Activated T-helper 1 cell treated with anti-CD3 and anti-CD28 coated beads, Interleukin-12 subunit alpha, Interleukin-12 subunit beta, Interleukin-2, Interleukin-4 antibody, amounts not matched to agents 30 ng/mL and 10 ng/mL and 1 ng/mL, durations not matched to agents 14 hours and 24 hours and 36 hours (primary cell): Measurements from ENCODE around the gene SPATA13. TPM values are rescaled to one million over a fixed set of nuclear protein-coding genes. Genes with fewer than 3 reads are reported as not detected.
A peak's percentile ranks its signal among the peaks of the same experiment; 100 is the strongest.

Experiments
- DNase-seq: peaks from one replicate; pipeline ENCODE4 v3.0.0; 2021; ENCODE audit warnings: low spot score
- H3K27ac Mint-ChIP-seq: one replicate; pipeline ENCODE4 v1.8.0; 2021; ENCODE audit warnings: mild to moderate bottlenecking, mixed read lengths
- H3K27me3 Mint-ChIP-seq: one replicate; pipeline ENCODE4 v1.8.0; 2022; ENCODE audit warnings: mild to moderate bottlenecking, moderate library complexity, mixed read lengths; ENCODE audit not compliant: insufficient read depth
- H3K36me3 Mint-ChIP-seq: one replicate; pipeline ENCODE4 v1.8.0; 2021; ENCODE audit warnings: low read depth, mixed read lengths
- H3K4me1 Mint-ChIP-seq: one replicate; pipeline ENCODE4 v1.8.0; 2021; ENCODE audit warnings: low read depth, mixed read lengths
- H3K4me3 Mint-ChIP-seq: one replicate; pipeline ENCODE4 v1.8.0; 2021; ENCODE audit warnings: mild to moderate bottlenecking, moderate library complexity, mixed read lengths
- H3K9me3 Mint-ChIP-seq: one replicate; pipeline ENCODE4 v1.8.0; 2021; ENCODE audit warnings: mixed read lengths
- intact Hi-C: fragments of 100-400 bp; cut with micrococcal nuclease; formaldehyde crosslinking; loops from one replicate; pipeline ENCODE4 v1.15.1; 2024
- total RNA-seq: library from RNA; stranded (reverse); gene quantifications from 2 replicates; pipeline ENCODE4 v1.2.3, GENCODE V29; 2022

SPATA13 gene
- total RNA-seq, 1 donor from 2014 or later = 56.2 TPM

GRCh38 chr13:24146961-24147569, 13.5 kb upstream of the SPATA13 start:
- Mint-ChIP-seq H3K27ac (no peak overlapping the region), H3K36me3 (no peaks in the 10 kb centered on the region), H3K4me3 (no peak overlapping the region), H3K9me3 (no peaks in the 10 kb centered on the region), H3K4me1 (peaks cover 7% of the 10 kb centered on the region), H3K27me3 (peaks cover 19% of the 10 kb centered on the region)
- intact Hi-C loops = no loop called here
- no peak for DNase-seq

GRCh38 chr13:24147570-24147963, 13.0 kb upstream of the SPATA13 start:
- Mint-ChIP-seq H3K27ac (no peak overlapping the region), H3K4me3 (no peak overlapping the region), H3K4me1 (peaks cover 7% of the 10 kb centered on the region), H3K9me3 (no peaks in the 10 kb centered on the region), H3K27me3 (peaks cover 18% of the 10 kb centered on the region), H3K36me3 (no peaks in the 10 kb centered on the region)
- intact Hi-C loops = no loop called here
- DNase-seq = no peak

GRCh38 chr13:24148414-24149235, 11.9 kb upstream of the SPATA13 start:
- no peak for DNase-seq
- H3K27ac Mint-ChIP-seq = no peak overlapping the region
- peaks cover 12% of the 10 kb centered on the region for H3K27me3 Mint-ChIP-seq
- H3K9me3 Mint-ChIP-seq = no peaks in the 10 kb centered on the region
- intact Hi-C loops = no loop called here
- H3K4me1 Mint-ChIP-seq = peaks cover 7% of the 10 kb centered on the region
- H3K36me3 Mint-ChIP-seq = no peaks in the 10 kb centered on the region
- no peak overlapping the region for H3K4me3 Mint-ChIP-seq

GRCh38 chr13:24149246-24150032, 11.1 kb upstream of the SPATA13 start:
- H3K9me3 Mint-ChIP-seq = no peaks in the 10 kb centered on the region
- H3K27me3 Mint-ChIP-seq = peaks cover 10% of the 10 kb centered on the region
- no peak overlapping the region for H3K27ac Mint-ChIP-seq
- H3K36me3 Mint-ChIP-seq = no peaks in the 10 kb centered on the region
- DNase-seq = no peak
- intact Hi-C loops = no loop called here
- H3K4me3 Mint-ChIP-seq = no peak overlapping the region
- H3K4me1 Mint-ChIP-seq = peaks cover 7% of the 10 kb centered on the region

GRCh38 chr13:24150572-24150971, 9.9 kb upstream of the SPATA13 start:
- Mint-ChIP-seq H3K27me3 (peaks cover 6% of the 10 kb centered on the region), H3K36me3 (no peaks in the 10 kb centered on the region), H3K4me1 (peaks cover 7% of the 10 kb centered on the region), H3K4me3 (no peak overlapping the region), H3K9me3 (no peaks in the 10 kb centered on the region), H3K27ac (no peak overlapping the region)
- intact Hi-C loops = no loop called here
- no peak for DNase-seq

GRCh38 chr13:24151864-24152263, 8.7 kb upstream of the SPATA13 start:
- intact Hi-C loops = no loop called here
- Mint-ChIP-seq H3K27me3 (peaks cover 12% of the 10 kb centered on the region), H3K4me1 (peaks cover 7% of the 10 kb centered on the region), H3K27ac (no peak overlapping the region), H3K4me3 (no peak overlapping the region), H3K9me3 (no peaks in the 10 kb centered on the region), H3K36me3 (no peaks in the 10 kb centered on the region)
- DNase-seq = no peak

DNA sequence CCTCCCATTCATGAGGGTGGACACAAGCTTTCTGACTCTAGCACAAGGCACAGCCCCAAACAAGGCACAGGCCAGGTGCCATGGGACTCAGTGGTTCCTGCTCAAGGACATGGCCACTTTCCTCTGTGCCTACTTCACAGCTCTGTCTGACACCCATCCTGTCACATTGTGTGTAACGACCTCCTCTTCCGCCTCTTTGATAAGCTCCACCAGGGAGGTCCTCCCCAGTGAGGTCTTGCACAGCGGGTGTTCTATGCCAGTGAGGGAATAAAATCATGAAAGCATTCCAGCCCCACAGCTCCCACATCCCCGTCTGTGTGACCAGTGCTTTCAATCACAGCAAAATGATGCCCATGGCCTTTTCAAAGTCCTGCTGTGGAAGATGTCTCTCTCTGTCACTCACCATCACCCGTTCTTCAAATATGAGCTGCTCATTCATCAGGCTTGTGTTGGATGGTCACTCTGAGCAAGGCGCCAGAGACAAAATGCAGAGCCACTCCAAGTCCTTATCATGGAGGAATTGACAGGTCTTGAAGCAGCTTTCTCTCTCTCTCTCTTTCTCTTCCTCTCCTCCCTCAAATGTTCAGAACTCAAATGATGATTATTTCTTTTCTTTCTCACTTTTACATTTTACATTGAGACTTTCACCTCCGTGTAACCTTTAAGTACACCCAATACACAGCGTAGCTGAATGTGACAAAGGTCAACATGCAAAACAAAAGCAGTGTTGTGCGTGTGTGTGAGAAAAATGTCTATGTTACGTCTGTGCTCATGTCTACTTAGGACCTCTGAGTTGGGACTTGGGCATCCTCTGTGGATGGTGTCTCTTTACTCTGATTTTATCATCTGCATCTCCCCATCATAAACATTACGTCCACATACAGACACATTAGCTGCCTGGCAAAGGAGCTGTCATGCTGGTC, 8.0 kb upstream of the SPATA13 start:
- Mint-ChIP-seq H3K4me1 (peaks cover 7% of the 10 kb centered on the region), H3K9me3 (no peaks in the 10 kb centered on the region), H3K27ac (no peak overlapping the region), H3K4me3 (no peak overlapping the region), H3K27me3 (peaks cover 12% of the 10 kb centered on the region), H3K36me3 (no peaks in the 10 kb centered on the region)
- intact Hi-C loops = no loop called here
- no peak for DNase-seq

DNA sequence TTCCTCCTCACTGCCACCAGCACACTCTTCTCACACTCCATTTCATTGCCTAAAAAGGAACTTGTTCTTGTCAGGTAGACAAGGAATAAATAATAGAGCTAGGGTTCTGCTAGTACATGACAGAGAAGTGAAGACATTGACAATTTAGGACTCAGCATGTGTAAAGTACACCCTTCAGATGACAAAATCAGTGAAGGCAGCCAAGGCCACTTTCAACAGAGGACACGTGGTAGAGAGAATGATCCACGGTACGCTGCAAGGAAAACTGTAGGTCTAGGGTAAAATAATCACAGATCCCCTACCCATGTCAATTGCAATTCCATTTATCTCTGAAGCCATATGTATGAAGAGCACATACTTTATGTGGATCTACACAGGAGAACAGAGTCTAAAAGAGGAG, 7.2 kb upstream of the SPATA13 start:
- H3K4me3 Mint-ChIP-seq = no peak overlapping the region
- no peak for DNase-seq
- peaks cover 7% of the 10 kb centered on the region for H3K4me1 Mint-ChIP-seq
- H3K36me3 Mint-ChIP-seq = no peaks in the 10 kb centered on the region
- peaks cover 12% of the 10 kb centered on the region for H3K27me3 Mint-ChIP-seq
- intact Hi-C loops = no loop called here
- H3K27ac Mint-ChIP-seq = no peak overlapping the region
- H3K9me3 Mint-ChIP-seq = no peaks in the 10 kb centered on the region

DNA sequence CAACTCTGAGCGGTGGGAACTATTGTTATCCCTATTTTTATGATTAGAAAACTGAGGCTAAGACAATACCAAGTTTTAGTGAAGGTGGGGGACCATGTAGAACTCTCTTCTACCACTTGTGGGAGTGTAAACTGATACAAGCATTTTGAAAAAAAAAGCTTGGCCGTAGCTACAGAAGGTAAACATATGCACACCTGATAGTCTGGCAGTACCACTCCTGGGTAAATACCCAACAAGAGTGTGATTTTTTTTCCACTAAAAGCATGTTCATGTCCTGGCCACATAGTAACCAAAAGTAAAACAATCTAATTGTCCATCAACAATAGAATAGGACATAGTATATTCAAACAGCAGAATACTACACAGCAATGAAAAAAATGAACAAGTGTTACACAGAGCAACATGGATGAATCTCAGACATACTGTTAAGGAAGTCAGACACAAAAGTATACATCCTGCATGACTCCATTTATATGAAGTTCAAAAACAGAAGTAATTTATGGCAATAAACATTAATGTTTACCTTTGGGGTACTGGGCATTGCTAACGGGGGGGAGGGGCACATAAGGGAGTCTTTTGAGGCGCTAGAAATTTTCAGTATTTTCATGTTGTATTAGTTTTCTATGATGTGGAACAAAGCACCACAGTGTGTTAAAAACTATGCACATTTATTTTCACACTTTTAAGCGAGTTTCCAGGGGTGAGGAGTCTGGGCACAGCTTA, 6.4 kb upstream of the SPATA13 start:
- no peaks in the 10 kb centered on the region for H3K4me1 Mint-ChIP-seq
- no peaks in the 10 kb centered on the region for H3K36me3 Mint-ChIP-seq
- H3K9me3 Mint-ChIP-seq = no peaks in the 10 kb centered on the region
- H3K27me3 Mint-ChIP-seq = peaks cover 12% of the 10 kb centered on the region
- intact Hi-C loops = no loop called here
- H3K4me3 Mint-ChIP-seq = no peak overlapping the region
- H3K27ac Mint-ChIP-seq = no peak overlapping the region
- DNase-seq = no peak

DNA sequence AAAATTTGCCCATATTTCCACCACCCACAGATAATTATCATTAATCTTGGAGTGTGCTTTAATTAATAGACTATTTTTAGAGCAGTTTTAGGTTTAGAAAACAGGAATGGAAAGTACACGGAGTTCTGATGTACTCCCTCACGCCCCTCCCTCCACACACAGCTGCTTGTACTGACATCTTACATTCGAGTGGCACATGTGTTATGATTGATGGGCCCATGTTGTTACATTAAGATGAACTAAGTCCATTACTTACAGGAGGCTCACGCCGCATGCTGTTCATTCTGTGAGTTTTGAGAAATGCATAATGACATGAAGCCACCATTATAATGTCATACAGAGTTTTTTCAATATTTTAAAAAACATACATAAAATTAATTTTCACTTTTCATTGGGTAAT, 1.2 kb upstream of the SPATA13 start:
- Mint-ChIP-seq H3K27ac (no peak overlapping the region), H3K36me3 (peaks cover 10% of the 10 kb centered on the region), H3K4me3 (no peak overlapping the region), H3K27me3 (peaks cover 7% of the 10 kb centered on the region), H3K9me3 (no peaks in the 10 kb centered on the region), H3K4me1 (peaks cover 25% of the 10 kb centered on the region)
- intact Hi-C loops = no loop called here
- DNase-seq = no peak

GRCh38 chr13:24161010-24161775, 673 bp downstream of the SPATA13 start:
- peak overlapping the region; percentile 92 for H3K4me3 Mint-ChIP-seq
- peaks cover 4% of the 10 kb centered on the region for H3K27me3 Mint-ChIP-seq
- H3K36me3 Mint-ChIP-seq = peaks cover 14% of the 10 kb centered on the region
- H3K27ac Mint-ChIP-seq = no peak overlapping the region
- intact Hi-C loops = loop anchor here (2.0 to 10.0 kb wide), 6 partner anchors 38 to 786 kb away; partner anchors contain the start of gene PARP4
- no peaks in the 10 kb centered on the region for H3K9me3 Mint-ChIP-seq
- H3K4me1 Mint-ChIP-seq = peaks cover 30% of the 10 kb centered on the region
- peak; percentile 27 for DNase-seq
